ENCODE data around the gene CCZ1B.
"Not testable (repeated sequence)": the region's sequence is repeated elsewhere in the genome, so short reads cannot be mapped to it uniquely, and the experiment has no call there.

CCZ1B gene

GRCh38 chr7:6847751-6848150 is 21.7 kb upstream of the CCZ1B start:
- H3K4me1 ChIP-seq (ENCODE audit: control insufficient read depth in 1 of 2, insufficient read depth in 1 of 2, low read depth in 1 of 2, low read length in 1 of 2); H3K9me3 ChIP-seq; H3K4me3 ChIP-seq (ENCODE audit: low read depth in 1 of 2, low read length in 1 of 2); H3K27ac ChIP-seq; H3K36me3 ChIP-seq: not testable (repeated sequence)
- H3K27me3 ChIP-seq: peaks cover 28% of the 10 kb centered on the region

- H3K27ac ChIP-seq, H3K36me3 ChIP-seq: not testable (repeated sequence)
These were observed 19.9 kb upstream of the CCZ1B start for GRCh38 chr7:6845971-6846449.

GRCh38 chr7:6843654-6844053 is 17.6 kb upstream of the CCZ1B start:
- not testable (repeated sequence) for H3K36me3 ChIP-seq; H3K4me1 ChIP-seq (ENCODE audit: control insufficient read depth in 1 of 2, insufficient read depth in 1 of 2, low read depth in 1 of 2, low read length in 1 of 2); H3K9me3 ChIP-seq; H3K27ac ChIP-seq; H3K4me3 ChIP-seq (ENCODE audit: low read depth in 1 of 2, low read length in 1 of 2)
- peaks cover 44% of the 10 kb centered on the region for H3K27me3 ChIP-seq

More at GRCh38 chr7:6845971-6846449, 19.9 kb upstream of the CCZ1B start:
- H3K27me3 ChIP-seq: peaks cover 41% of the 10 kb centered on the region
- H3K4me3 ChIP-seq (ENCODE audit: low read depth in 1 of 2, low read length in 1 of 2); H3K4me1 ChIP-seq (ENCODE audit: control insufficient read depth in 1 of 2, insufficient read depth in 1 of 2, low read depth in 1 of 2, low read length in 1 of 2); H3K9me3 ChIP-seq: not testable (repeated sequence)

- H3K9me3 ChIP-seq; H3K27ac ChIP-seq; H3K4me3 ChIP-seq (ENCODE audit: low read depth in 1 of 2, low read length in 1 of 2); H3K4me1 ChIP-seq (ENCODE audit: control insufficient read depth in 1 of 2, insufficient read depth in 1 of 2, low read depth in 1 of 2, low read length in 1 of 2); H3K36me3 ChIP-seq: not testable (repeated sequence)
- H3K27me3 ChIP-seq: peaks cover 44% of the 10 kb centered on the region
These were observed 17.0 kb upstream of the CCZ1B start for GRCh38 chr7:6843092-6843491.

GRCh38 chr7:6842278-6842921 is 16.3 kb upstream of the CCZ1B start:
- H3K27ac ChIP-seq; H3K36me3 ChIP-seq; H3K9me3 ChIP-seq; H3K4me1 ChIP-seq (ENCODE audit: control insufficient read depth in 1 of 2, insufficient read depth in 1 of 2, low read depth in 1 of 2, low read length in 1 of 2); H3K4me3 ChIP-seq (ENCODE audit: low read depth in 1 of 2, low read length in 1 of 2): not testable (repeated sequence)
- peaks cover 44% of the 10 kb centered on the region for H3K27me3 ChIP-seq

GRCh38 chr7:6837081-6837480 is 11.0 kb upstream of the CCZ1B start:
- not testable (repeated sequence) for H3K36me3 ChIP-seq; H3K4me1 ChIP-seq (ENCODE audit: control insufficient read depth in 1 of 2, insufficient read depth in 1 of 2, low read depth in 1 of 2, low read length in 1 of 2); H3K9me3 ChIP-seq; H3K27ac ChIP-seq; H3K4me3 ChIP-seq (ENCODE audit: low read depth in 1 of 2, low read length in 1 of 2)
- H3K27me3 ChIP-seq: peaks cover 49% of the 10 kb centered on the region

GRCh38 chr7:6835521-6835920 is 9.4 kb upstream of the CCZ1B start:
- H3K9me3 ChIP-seq; H3K4me3 ChIP-seq (ENCODE audit: low read depth in 1 of 2, low read length in 1 of 2); H3K36me3 ChIP-seq; H3K27ac ChIP-seq; H3K4me1 ChIP-seq (ENCODE audit: control insufficient read depth in 1 of 2, insufficient read depth in 1 of 2, low read depth in 1 of 2, low read length in 1 of 2): not testable (repeated sequence)
- peaks cover 55% of the 10 kb centered on the region for H3K27me3 ChIP-seq

- Histone ChIP-seq H3K4me1 (ENCODE audit: control insufficient read depth in 1 of 2, insufficient read depth in 1 of 2, low read depth in 1 of 2, low read length in 1 of 2) (no peaks in the 10 kb centered on the region), H3K27me3 (peaks cover 73% of the 10 kb centered on the region), H3K36me3 (no peaks in the 10 kb centered on the region), H3K9me3 (no peaks in the 10 kb centered on the region), H3K4me3 (ENCODE audit: low read depth in 1 of 2, low read length in 1 of 2) (no peak overlapping the region), H3K27ac (no peak overlapping the region)
- TF ChIP-seq CTCF (IDR thresholded peaks at IDR 0.05): no peak
These were observed 7.6 kb upstream of the CCZ1B start for GRCh38 chr7:6833636-6834035.

- Histone ChIP-seq H3K27me3 (peaks cover 87% of the 10 kb centered on the region), H3K27ac (no peak overlapping the region), H3K4me1 (ENCODE audit: control insufficient read depth in 1 of 2, insufficient read depth in 1 of 2, low read depth in 1 of 2, low read length in 1 of 2) (no peaks in the 10 kb centered on the region), H3K4me3 (ENCODE audit: low read depth in 1 of 2, low read length in 1 of 2) (no peak overlapping the region), H3K36me3 (no peaks in the 10 kb centered on the region), H3K9me3 (no peaks in the 10 kb centered on the region)
- TF ChIP-seq CTCF (IDR thresholded peaks at IDR 0.05): no peak
These were observed 5.1 kb upstream of the CCZ1B start for GRCh38 chr7:6831018-6831725.

GRCh38 chr7:6830026-6830425 is 4.0 kb upstream of the CCZ1B start:
- H3K4me3 ChIP-seq (ENCODE audit: low read depth in 1 of 2, low read length in 1 of 2); H3K4me1 ChIP-seq (ENCODE audit: control insufficient read depth in 1 of 2, insufficient read depth in 1 of 2, low read depth in 1 of 2, low read length in 1 of 2); H3K9me3 ChIP-seq; H3K27ac ChIP-seq; H3K36me3 ChIP-seq: not testable (repeated sequence)
- peaks cover 77% of the 10 kb centered on the region for H3K27me3 ChIP-seq

- not testable (repeated sequence) for H3K27ac ChIP-seq; H3K36me3 ChIP-seq; H3K9me3 ChIP-seq; H3K4me1 ChIP-seq (ENCODE audit: control insufficient read depth in 1 of 2, insufficient read depth in 1 of 2, low read depth in 1 of 2, low read length in 1 of 2); H3K4me3 ChIP-seq (ENCODE audit: low read depth in 1 of 2, low read length in 1 of 2)
- H3K27me3 ChIP-seq: peaks cover 74% of the 10 kb centered on the region
These were observed 3.5 kb upstream of the CCZ1B start for GRCh38 chr7:6829616-6830015.

- H3K27me3 ChIP-seq: peaks cover 49% of the 10 kb centered on the region
- H3K4me3 ChIP-seq (ENCODE audit: low read depth in 1 of 2, low read length in 1 of 2); H3K27ac ChIP-seq; H3K4me1 ChIP-seq (ENCODE audit: control insufficient read depth in 1 of 2, insufficient read depth in 1 of 2, low read depth in 1 of 2, low read length in 1 of 2); H3K9me3 ChIP-seq: not testable (repeated sequence)
- peaks cover 15% of the 10 kb centered on the region for H3K36me3 ChIP-seq
These were observed 1.1 kb upstream of the CCZ1B start for GRCh38 chr7:6827180-6827579.

All from neutrophil (primary cell).